Prostate gland (tissue), 2 donors: Measurements from ENCODE around the gene IFT22. TPM values are rescaled to one million over a fixed set of nuclear protein-coding genes. Genes with fewer than 3 reads are reported as not detected.

Source experiments
- DNase-seq: peaks from one replicate; pipeline ENCODE4 v3.0.0-alpha.2; 2019; ENCODE audit warnings: low spot score
- H3K27ac ChIP-seq, 2 donors: fragments of 200-600 bp; sonication (generic); 2 replicates each; pipeline ENCODE4 v1.5.1; 2017 to 2019
- H3K27me3 ChIP-seq: fragments of 200-600 bp; sonication (generic); replicated peaks from 2 replicates; pipeline ENCODE4 v1.5.1; 2019; ENCODE audit not compliant: insufficient read depth
- H3K36me3 ChIP-seq, 2 donors: fragments of 200-600 bp; sonication (generic); 1 replicate in 1 of 2; 2 replicates in 1 of 2; pipeline versions ENCODE4 v1.5.1 to v1.8.1; 2017 to 2019
- H3K4me1 ChIP-seq: fragments of 200-600 bp; sonication (generic); replicated peaks from 2 replicates; pipeline ENCODE4 v1.5.1; 2019
- H3K4me3 ChIP-seq, 2 donors: fragments of 200-600 bp; sonication (generic); 2 replicates each; pipeline ENCODE4 v1.5.1; 2017 to 2019
- H3K9me3 ChIP-seq: fragments of 200-600 bp; sonication (generic); 2 replicates; pipeline ENCODE4 v1.5.1; 2017
- POLR2A ChIP-seq: fragments of 450-650 bp; IDR thresholded peaks from one replicate; pipeline ENCODE4 v1.6.1; 2016; ENCODE audit warnings: antibody characterized with exemption, mild to moderate bottlenecking
- POLR2AphosphoS5 ChIP-seq: sonication (generic); formaldehyde crosslinking; IDR thresholded peaks from one replicate; pipeline ENCODE4 v1.6.1; 2017; ENCODE audit warnings: antibody characterized with exemption
- WGBS: methylation state at CpG from one replicate; pipeline ENCODE4 v1.1.5; 2018; 5-methylcytosine and 5-hydroxymethylcytosine counted together
- intact Hi-C: fragments of 100-400 bp; cut with DNase I; formaldehyde crosslinking; loops from one replicate; pipeline ENCODE4 v1.14.2; 2022
- total RNA-seq, 2 donors: library from RNA; depleted of rRNA; stranded (reverse); fragments of >200 nt; gene quantifications; one replicate each; pipeline ENCODE4 v1.1.0, GENCODE V29; 2016
- TF ChIP-seq, protein P1 (sequence below), 4 experiments: fragments of 200-600 bp in 2 of 4; fragments of 450-650 bp in 2 of 4; sonication (generic) in 2 of 4; IDR thresholded peaks; 1 replicate in 3 of 4; 2 replicates in 1 of 4; pipeline ENCODE4 v1.5.1; 2016 to 2019; ENCODE audit warnings: antibody characterized with exemption in 4 of 4, mild to moderate bottlenecking in 2 of 4, moderate library complexity in 2 of 4

Gene IFT22
- total RNA-seq, 2 donors from 2014 or later = 24.7 to 37.7 TPM

GRCh38 chr7:101319401-101319800 lies 2.2 kb downstream of the IFT22 start:
- no peak overlapping the region for H3K27ac ChIP-seq
- intact Hi-C loops = no loop called here
- H3K4me3 ChIP-seq = no peak overlapping the region
- H3K36me3 ChIP-seq = no peaks in the 10 kb centered on the region
- H3K9me3 ChIP-seq = no peaks in the 10 kb centered on the region
- WGBS = 66% methylated on average over 5 of the region's 5 CpGs
- no peaks in the 10 kb centered on the region for H3K27me3 ChIP-seq
- TF ChIP-seq POLR2A = no peak
- TF ChIP-seq POLR2AphosphoS5 = no peak
- TF ChIP-seq, protein P1, sequence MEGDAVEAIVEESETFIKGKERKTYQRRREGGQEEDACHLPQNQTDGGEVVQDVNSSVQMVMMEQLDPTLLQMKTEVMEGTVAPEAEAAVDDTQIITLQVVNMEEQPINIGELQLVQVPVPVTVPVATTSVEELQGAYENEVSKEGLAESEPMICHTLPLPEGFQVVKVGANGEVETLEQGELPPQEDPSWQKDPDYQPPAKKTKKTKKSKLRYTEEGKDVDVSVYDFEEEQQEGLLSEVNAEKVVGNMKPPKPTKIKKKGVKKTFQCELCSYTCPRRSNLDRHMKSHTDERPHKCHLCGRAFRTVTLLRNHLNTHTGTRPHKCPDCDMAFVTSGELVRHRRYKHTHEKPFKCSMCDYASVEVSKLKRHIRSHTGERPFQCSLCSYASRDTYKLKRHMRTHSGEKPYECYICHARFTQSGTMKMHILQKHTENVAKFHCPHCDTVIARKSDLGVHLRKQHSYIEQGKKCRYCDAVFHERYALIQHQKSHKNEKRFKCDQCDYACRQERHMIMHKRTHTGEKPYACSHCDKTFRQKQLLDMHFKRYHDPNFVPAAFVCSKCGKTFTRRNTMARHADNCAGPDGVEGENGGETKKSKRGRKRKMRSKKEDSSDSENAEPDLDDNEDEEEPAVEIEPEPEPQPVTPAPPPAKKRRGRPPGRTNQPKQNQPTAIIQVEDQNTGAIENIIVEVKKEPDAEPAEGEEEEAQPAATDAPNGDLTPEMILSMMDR (IDR thresholded peaks at IDR 0.05) = no peak
- H3K4me1 ChIP-seq = no peaks in the 10 kb centered on the region
- no peak for DNase-seq

- no peak overlapping the region for H3K4me3 ChIP-seq
- no peaks in the 10 kb centered on the region for H3K4me1 ChIP-seq
- H3K27me3 ChIP-seq = no peaks in the 10 kb centered on the region
- peak; percentile 22 for DNase-seq
- intact Hi-C loops = no loop called here
- WGBS = 11% methylated on average over 1 of the region's 1 CpG
- no peaks in the 10 kb centered on the region for H3K36me3 ChIP-seq
- H3K27ac ChIP-seq = no peak overlapping the region
- no peaks in the 10 kb centered on the region for H3K9me3 ChIP-seq
- TF ChIP-seq, protein P1 (IDR thresholded peaks at IDR 0.05) = peak in 3 of 4 experiments; percentile 39 to 50 (median 41)
- no peak for TF ChIP-seq POLR2A
- no peak for TF ChIP-seq POLR2AphosphoS5
Measured at GRCh38 chr7:101315336-101315735, 6.3 kb downstream of the IFT22 start.

- H3K27me3 ChIP-seq = no peaks in the 10 kb centered on the region
- H3K4me3 ChIP-seq = peak overlapping the region; percentile 32 to 37
- intact Hi-C loops = no loop called here
- 9% methylated on average over 53 of the region's 62 CpGs for WGBS
- H3K9me3 ChIP-seq = no peaks in the 10 kb centered on the region
- peak overlapping the region in 1 of 2 donors; percentile 27 for H3K27ac ChIP-seq
- H3K4me1 ChIP-seq = no peaks in the 10 kb centered on the region
- no peaks in the 10 kb centered on the region for H3K36me3 ChIP-seq
- DNase-seq = peak; percentile 60
- no peak for TF ChIP-seq POLR2AphosphoS5
- TF ChIP-seq, protein P1 (IDR thresholded peaks at IDR 0.05) = no peak
- no peak for TF ChIP-seq POLR2A
Measured at GRCh38 chr7:101308245-101309085, 13.1 kb downstream of the IFT22 start.

- no peaks in the 10 kb centered on the region for H3K9me3 ChIP-seq
- intact Hi-C loops = no loop called here
- no peak overlapping the region for H3K27ac ChIP-seq
- TF ChIP-seq, protein P1 (IDR thresholded peaks at IDR 0.05) = no peak
- TF ChIP-seq POLR2A (no peak), POLR2AphosphoS5 (no peak)
- no peaks in the 10 kb centered on the region for H3K36me3 ChIP-seq
- no peak for DNase-seq
- WGBS = 97% methylated on average over 9 of the region's 9 CpGs
- H3K27me3 ChIP-seq = no peaks in the 10 kb centered on the region
- no peaks in the 10 kb centered on the region for H3K4me1 ChIP-seq
- no peak overlapping the region for H3K4me3 ChIP-seq
Measured at GRCh38 chr7:101306307-101306706, 15.3 kb downstream of the IFT22 start.
